Activated CD8-positive, alpha-beta T cell treated with anti-CD3 and anti-CD28 coated beads for 36 hours (primary cell): ENCODE results near the gene CALN1. TPM values are rescaled to one million over a fixed set of nuclear protein-coding genes. Genes with fewer than 3 reads are reported as not detected.

Experiments used
- ATAC-seq: fragments of 200-7000 bp; cut with Tn5 transposase; one replicate; pipeline ENCODE4 v1.10.0; 2021; ENCODE audit warnings: mild to moderate bottlenecking, moderate library complexity
- CTCF ChIA-PET: fragments of 350-600 bp; sonication (Branson Sonifier 250); formaldehyde crosslinking; loops from one replicate; lab custom pipeline; 2021; ENCODE audit warnings: antibody characterized with exemption; lab: Charles Lee
- POLR2A ChIA-PET: fragments of 350-600 bp; sonication (Branson Sonifier 250); formaldehyde crosslinking; loops from one replicate; lab custom pipeline; 2021; ENCODE audit warnings: antibody characterized with exemption; lab: Charles Lee
- DNase-seq: peaks from one replicate; pipeline ENCODE4 v3.0.0-alpha.2; 2020
- H3K27ac Mint-ChIP-seq: one replicate; pipeline ENCODE4 v1.8.0; 2021; ENCODE audit warnings: mild to moderate bottlenecking, mixed read lengths
- H3K27me3 Mint-ChIP-seq: one replicate; pipeline ENCODE4 v1.8.0; 2021; ENCODE audit warnings: mixed read lengths
- H3K36me3 Mint-ChIP-seq: one replicate; pipeline ENCODE4 v1.8.0; 2021; ENCODE audit warnings: low read depth, mixed read lengths
- H3K4me1 Mint-ChIP-seq: one replicate; pipeline ENCODE4 v1.8.0; 2021; ENCODE audit warnings: low read depth, mixed read lengths
- H3K4me3 Mint-ChIP-seq: one replicate; pipeline ENCODE4 v1.8.0; 2021; ENCODE audit warnings: mild to moderate bottlenecking, moderate library complexity, mixed read lengths
- H3K9me3 Mint-ChIP-seq: one replicate; pipeline ENCODE4 v1.8.0; 2021; ENCODE audit warnings: mixed read lengths
- intact Hi-C: fragments of 100-400 bp; cut with micrococcal nuclease; formaldehyde crosslinking; loops from one replicate; pipeline ENCODE4 v1.10.0; 2022
- total RNA-seq, 2 experiments: library from RNA; stranded (reverse); gene quantifications; one replicate each; pipeline ENCODE4 v1.2.3, GENCODE V29; 2021
- TF ChIP-seq, protein P1 (sequence below): fragments of 200-600 bp; IDR thresholded peaks from one replicate; pipeline ENCODE4 v1.8.0; 2022; ENCODE audit warnings: antibody characterized with exemption, mild to moderate bottlenecking

The CALN1 gene
- total RNA-seq, 2 experiments from 2014 or later = 0.02 to 0.16 TPM

DNA sequence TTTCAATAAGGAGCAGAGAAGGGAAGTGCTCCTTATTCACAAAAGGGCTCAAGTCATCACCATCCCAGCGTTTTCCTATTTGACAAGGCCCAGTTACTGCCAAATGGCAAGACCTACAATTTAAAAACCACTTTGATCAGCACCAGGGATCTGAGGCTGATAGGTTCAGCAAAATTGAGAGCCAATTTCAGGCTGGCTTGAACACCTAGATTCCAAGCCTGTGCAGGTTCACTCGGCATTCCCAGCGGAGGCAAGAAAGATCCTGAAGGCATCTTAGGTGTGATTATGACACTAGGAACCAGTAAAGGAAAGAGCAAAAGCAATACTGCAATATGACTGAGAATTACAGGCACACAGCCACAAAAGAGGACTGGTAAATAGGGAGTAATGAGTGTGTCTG lies 441.4 kb downstream of the CALN1 start:
- ChIA-PET CTCF (no interaction called here), POLR2A (no interaction called here)
- H3K4me3 Mint-ChIP-seq = no peak overlapping the region
- intact Hi-C loops = no loop called here
- H3K36me3 Mint-ChIP-seq = no peaks in the 10 kb centered on the region
- TF ChIP-seq, protein P1, sequence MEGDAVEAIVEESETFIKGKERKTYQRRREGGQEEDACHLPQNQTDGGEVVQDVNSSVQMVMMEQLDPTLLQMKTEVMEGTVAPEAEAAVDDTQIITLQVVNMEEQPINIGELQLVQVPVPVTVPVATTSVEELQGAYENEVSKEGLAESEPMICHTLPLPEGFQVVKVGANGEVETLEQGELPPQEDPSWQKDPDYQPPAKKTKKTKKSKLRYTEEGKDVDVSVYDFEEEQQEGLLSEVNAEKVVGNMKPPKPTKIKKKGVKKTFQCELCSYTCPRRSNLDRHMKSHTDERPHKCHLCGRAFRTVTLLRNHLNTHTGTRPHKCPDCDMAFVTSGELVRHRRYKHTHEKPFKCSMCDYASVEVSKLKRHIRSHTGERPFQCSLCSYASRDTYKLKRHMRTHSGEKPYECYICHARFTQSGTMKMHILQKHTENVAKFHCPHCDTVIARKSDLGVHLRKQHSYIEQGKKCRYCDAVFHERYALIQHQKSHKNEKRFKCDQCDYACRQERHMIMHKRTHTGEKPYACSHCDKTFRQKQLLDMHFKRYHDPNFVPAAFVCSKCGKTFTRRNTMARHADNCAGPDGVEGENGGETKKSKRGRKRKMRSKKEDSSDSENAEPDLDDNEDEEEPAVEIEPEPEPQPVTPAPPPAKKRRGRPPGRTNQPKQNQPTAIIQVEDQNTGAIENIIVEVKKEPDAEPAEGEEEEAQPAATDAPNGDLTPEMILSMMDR = no peak
- DNase-seq = no peak
- no peaks in the 10 kb centered on the region for H3K27me3 Mint-ChIP-seq
- no peak overlapping the region for H3K27ac Mint-ChIP-seq
- no peaks in the 10 kb centered on the region for H3K4me1 Mint-ChIP-seq
- H3K9me3 Mint-ChIP-seq = no peaks in the 10 kb centered on the region
- ATAC-seq = no peak

DNA sequence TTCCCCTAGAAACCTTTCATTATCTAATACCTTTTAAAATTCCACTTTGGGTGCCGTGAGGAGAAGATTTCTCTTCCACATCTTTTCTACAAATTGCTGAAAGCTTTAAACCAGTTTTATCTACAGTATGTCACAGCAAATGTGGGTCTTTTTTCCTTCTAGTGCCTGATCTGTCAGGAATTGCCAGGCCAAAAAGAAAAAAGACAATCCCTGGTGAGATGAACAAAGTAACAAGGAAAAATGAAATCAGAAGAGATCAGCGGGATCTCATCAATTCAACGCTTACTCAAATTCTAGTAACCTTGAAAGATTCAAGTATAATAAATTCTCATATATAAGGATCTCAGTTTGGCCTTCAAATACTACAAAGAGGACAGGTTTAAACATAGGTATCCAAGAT lies 449.5 kb downstream of the CALN1 start:
- DNase-seq = no peak
- H3K4me3 Mint-ChIP-seq = no peak overlapping the region
- H3K4me1 Mint-ChIP-seq = no peaks in the 10 kb centered on the region
- H3K27me3 Mint-ChIP-seq = no peaks in the 10 kb centered on the region
- no peak overlapping the region for H3K27ac Mint-ChIP-seq
- POLR2A ChIA-PET = no interaction called here
- TF ChIP-seq, protein P1 = no peak
- CTCF ChIA-PET = no interaction called here
- no peaks in the 10 kb centered on the region for H3K9me3 Mint-ChIP-seq
- ATAC-seq = no peak
- H3K36me3 Mint-ChIP-seq = no peaks in the 10 kb centered on the region
- intact Hi-C loops = no loop called here

DNA sequence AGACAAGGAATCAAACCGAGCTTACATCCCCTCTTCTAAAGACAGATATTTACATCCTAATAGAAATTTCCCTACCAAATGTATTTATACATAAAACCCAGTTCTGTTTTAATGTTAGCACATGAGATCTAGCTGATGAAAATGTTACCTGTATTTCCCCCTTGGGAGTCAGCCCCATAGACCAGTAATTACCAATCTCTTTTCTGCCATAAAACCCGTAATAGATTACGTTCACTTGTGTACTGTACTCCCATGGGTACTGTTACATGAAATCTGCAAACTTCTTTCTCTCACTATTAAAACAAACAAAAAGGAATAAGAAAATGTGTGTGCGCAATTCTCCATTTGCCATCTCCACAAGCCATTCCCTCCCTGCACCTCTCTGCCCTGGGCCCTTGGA lies 450.9 kb downstream of the CALN1 start:
- DNase-seq (no peak), ATAC-seq (no peak)
- POLR2A ChIA-PET = no interaction called here
- TF ChIP-seq, protein P1 = no peak
- H3K9me3 Mint-ChIP-seq = no peaks in the 10 kb centered on the region
- intact Hi-C loops = no loop called here
- CTCF ChIA-PET = no interaction called here
- no peak overlapping the region for H3K27ac Mint-ChIP-seq
- no peak overlapping the region for H3K4me3 Mint-ChIP-seq
- H3K4me1 Mint-ChIP-seq = no peaks in the 10 kb centered on the region
- no peaks in the 10 kb centered on the region for H3K36me3 Mint-ChIP-seq
- H3K27me3 Mint-ChIP-seq = no peaks in the 10 kb centered on the region

DNA sequence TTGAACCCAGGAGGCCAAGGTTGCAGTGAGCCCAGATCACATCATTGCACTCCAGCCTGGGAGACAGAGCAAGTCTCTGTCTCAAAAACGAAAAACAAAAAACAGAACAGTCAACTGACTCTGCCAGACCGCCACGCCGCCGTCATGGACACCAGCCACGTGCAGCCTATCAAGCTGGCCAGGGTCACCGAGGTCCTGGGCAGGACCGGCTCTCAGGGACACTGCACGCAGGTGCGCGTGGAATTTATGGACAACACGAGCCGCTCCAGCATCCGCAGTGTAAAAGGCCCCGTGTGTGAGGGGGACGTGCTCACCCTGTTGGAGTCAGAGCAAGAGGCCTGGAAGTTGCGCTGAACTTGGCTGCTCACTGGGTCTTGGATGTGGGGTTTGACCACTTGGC lies 470.0 kb downstream of the CALN1 start:
- DNase-seq (no peak), ATAC-seq (no peak)
- TF ChIP-seq, protein P1 = no peak
- Mint-ChIP-seq H3K9me3 (no peaks in the 10 kb centered on the region), H3K27me3 (no peaks in the 10 kb centered on the region), H3K4me1 (no peaks in the 10 kb centered on the region), H3K36me3 (no peaks in the 10 kb centered on the region), H3K27ac (no peak overlapping the region), H3K4me3 (no peak overlapping the region)
- ChIA-PET CTCF (no interaction called here), POLR2A (no interaction called here)
- intact Hi-C loops = no loop called here

DNA sequence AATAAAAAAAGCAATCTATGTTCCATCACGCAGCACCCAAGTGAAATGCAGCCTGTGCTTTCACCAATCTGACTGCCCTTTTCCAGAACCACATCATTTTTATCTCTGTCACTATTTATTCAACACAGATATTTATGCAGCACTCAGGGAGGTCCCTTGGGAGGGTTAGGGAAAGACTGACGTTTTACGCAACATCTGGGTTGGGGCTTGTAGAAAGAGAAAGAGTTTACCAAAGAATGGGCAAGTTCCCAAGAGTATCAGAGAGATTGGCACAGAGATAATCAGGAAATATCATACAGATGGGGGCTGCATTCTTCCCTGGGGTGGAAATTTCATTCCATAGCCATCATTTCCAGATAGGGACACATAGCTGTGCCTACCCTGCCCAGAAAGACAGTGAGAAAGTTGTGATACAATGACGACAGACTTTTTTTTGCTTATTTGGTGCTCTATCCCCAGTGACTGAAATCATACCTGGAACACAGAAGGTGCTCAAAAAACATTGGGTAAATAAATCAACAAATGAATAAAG lies 474.2 kb downstream of the CALN1 start:
- no peaks in the 10 kb centered on the region for H3K4me1 Mint-ChIP-seq
- DNase-seq (no peak), ATAC-seq (no peak)
- no peaks in the 10 kb centered on the region for H3K36me3 Mint-ChIP-seq
- H3K27ac Mint-ChIP-seq = no peak overlapping the region
- H3K9me3 Mint-ChIP-seq = peaks cover 8% of the 10 kb centered on the region
- intact Hi-C loops = no loop called here
- CTCF ChIA-PET = no interaction called here
- POLR2A ChIA-PET = no interaction called here
- H3K27me3 Mint-ChIP-seq = no peaks in the 10 kb centered on the region
- TF ChIP-seq, protein P1 = no peak
- H3K4me3 Mint-ChIP-seq = no peak overlapping the region
